ENCODE measurements around the gene KRTAP4-1.
"Not testable (repeated sequence)": the region's sequence is repeated elsewhere in the genome, so short reads cannot be mapped to it uniquely, and the experiment has no call there.

Gene KRTAP4-1

DNA sequence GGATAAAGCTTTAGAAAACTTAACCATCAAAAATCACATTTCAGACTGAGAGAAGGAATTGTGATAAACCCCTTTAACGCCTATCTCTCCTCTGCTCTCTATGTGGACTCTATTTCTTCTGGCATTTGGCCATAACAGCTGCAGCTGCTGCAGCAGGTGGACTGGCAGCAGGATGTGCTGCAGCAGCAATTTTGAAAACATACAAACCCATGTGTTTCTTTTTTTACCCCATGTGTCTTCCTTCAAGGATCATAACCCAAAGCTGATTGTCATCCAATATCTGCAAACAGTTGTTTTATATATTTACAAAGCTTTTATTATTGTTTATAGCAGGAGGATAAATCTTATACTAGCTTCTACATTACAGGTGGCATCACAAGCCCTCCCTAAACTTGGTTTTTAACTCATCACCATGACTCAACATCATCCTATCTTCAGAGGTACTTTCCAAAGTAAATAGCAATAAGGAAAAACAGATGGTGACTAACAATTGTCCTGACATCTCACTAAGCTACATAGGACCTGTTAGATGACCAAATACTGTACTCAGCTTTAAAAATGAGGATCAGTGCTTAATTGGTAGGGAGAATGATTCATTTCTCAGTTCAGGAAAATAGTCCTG lies 27.2 kb upstream of the KRTAP4-1 start:
- Histone ChIP-seq H3K4me3 (no peak overlapping the region), H3K4me2 (peak overlapping the region; percentile 47), H3K4me1 (peaks cover 15% of the 10 kb centered on the region), H3K27me3 (no peaks in the 10 kb centered on the region), H4K20me1 (no peaks in the 10 kb centered on the region), H3K27ac (no peak overlapping the region), H3K9me3 (peaks cover 7% of the 10 kb centered on the region; the same call in 1 of the 2 replicates), H3K9ac (no peak overlapping the region), H3K36me3 (no peaks in the 10 kb centered on the region)
- TF ChIP-seq Cebpa-rat (IDR thresholded peaks at IDR 0.05), result no peak

DNA sequence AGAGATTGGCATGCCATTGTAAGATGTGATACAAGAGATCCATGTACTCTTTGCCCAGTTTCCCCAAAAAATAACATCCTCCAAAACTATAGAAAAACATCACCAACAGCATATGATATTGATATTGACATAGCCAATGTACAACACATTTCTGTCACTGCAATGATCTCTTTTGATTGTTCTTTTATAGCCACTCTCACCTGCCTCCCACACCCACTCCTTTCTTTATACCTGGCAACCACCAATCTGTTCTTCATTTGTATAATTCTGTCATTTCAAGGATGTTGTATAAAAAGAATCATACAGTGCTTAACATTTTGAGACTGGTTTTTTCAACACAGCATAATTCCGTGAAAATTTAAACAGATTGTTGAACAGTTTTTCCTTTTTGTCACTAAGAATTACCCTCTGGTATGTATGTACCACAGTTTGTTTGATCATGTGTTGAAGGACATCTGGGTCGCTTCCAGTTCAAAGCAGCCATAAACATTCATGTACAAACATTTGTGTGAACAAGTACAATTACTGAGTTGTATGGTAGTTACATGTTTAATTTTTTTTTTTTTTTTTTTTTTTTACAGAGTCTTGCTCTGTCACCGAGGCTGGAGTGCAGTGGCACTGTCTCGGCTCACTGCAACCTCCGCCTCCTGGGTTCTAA lies 14.8 kb upstream of the KRTAP4-1 start:
- Histone ChIP-seq H3K27ac (no peak overlapping the region), H3K4me1 (no peaks in the 10 kb centered on the region), H3K4me3 (no peak overlapping the region), H3K36me3 (no peaks in the 10 kb centered on the region), H3K9me3 (no peaks in the 10 kb centered on the region), H3K9ac (no peak overlapping the region), H4K20me1 (no peaks in the 10 kb centered on the region), H3K4me2 (no peak overlapping the region), H3K27me3 (no peaks in the 10 kb centered on the region)
- TF ChIP-seq Cebpa-rat (IDR thresholded peaks at IDR 0.05), result no peak

DNA sequence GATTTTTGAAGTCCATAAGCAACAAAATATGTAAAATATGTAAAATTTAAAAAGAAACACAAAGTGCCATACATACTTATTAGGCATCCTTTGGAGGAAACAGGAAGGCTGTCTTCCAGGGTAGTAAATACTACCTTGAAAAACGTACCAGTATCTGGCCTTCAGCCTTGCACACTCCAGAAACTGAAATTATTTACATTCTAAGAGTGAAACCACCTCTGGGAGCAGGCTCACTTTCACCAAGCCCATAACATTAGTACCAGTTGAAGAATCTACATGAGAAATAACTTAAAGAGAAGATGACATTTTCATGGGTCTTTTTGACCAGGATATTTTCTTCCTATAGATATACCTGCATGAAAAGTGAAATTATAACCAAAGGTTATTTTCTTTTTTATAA lies 11.4 kb upstream of the KRTAP4-1 start:
- TF ChIP-seq Cebpa-rat (IDR thresholded peaks at IDR 0.05), result no peak

DNA sequence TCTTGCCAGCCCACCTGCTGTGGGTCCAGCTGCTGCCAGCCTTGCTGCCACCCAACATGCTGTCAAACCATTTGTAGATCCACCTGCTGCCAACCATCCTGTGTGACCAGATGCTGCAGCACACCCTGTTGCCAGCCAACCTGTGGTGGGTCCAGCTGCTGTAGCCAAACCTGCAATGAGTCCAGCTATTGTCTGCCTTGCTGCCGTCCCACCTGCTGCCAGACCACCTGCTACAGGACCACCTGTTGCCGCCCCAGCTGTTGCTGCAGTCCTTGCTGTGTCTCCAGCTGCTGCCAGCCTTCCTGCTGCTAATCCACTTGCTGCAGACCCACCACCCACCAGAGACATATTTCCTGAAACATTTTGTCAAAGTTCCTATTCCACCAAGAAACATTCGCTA lies 5.6 kb upstream of the KRTAP4-1 start:
- H3K36me3 ChIP-seq, result no peaks in the 10 kb centered on the region
- TF ChIP-seq Cebpa-rat (IDR thresholded peaks at IDR 0.05), result no peak

More for the DNA sequence above, 11.4 kb upstream of the KRTAP4-1 start:
- Histone ChIP-seq H3K4me2 (no peak overlapping the region), H3K36me3 (no peaks in the 10 kb centered on the region), H3K4me3 (no peak overlapping the region), H3K9me3 (no peaks in the 10 kb centered on the region; the same call in 1 of the 2 replicates), H3K4me1 (no peaks in the 10 kb centered on the region), H3K27ac (no peak overlapping the region), H4K20me1 (no peaks in the 10 kb centered on the region), H3K27me3 (no peaks in the 10 kb centered on the region), H3K9ac (no peak overlapping the region)

DNA sequence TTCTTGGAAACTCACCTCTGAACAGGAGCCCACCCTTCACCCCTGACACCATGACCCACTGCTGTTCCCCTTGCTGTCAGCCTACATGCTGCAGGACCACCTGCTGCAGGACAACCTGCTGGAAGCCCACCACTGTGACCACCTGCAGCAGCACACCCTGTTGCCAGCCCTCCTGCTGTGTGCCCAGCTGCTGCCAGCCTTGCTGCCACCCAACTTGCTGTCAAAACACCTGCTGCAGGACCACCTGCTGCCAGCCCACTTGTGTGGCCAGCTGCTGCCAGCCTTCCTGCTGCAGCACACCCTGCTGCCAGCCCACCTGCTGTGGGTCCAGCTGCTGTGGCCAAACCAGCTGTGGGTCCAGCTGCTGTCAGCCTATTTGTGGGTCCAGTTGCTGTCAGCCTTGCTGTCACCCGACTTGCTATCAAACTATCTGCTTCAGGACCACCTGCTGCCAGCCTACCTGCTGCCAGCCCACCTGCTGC lies 5.2 kb upstream of the KRTAP4-1 start, which contains the start of gene KRTAP9-1:
Gene KRTAP9-1, plus strand, starts transcription at position 51 of the 482 bp plus-strand sequence. Its CDS starts 0 bp downstream, at position 51.
- H3K27me3 ChIP-seq, H3K4me1 ChIP-seq, H3K9me3 ChIP-seq, H3K36me3 ChIP-seq, H3K4me2 ChIP-seq, H3K9ac ChIP-seq, H3K27ac ChIP-seq, H4K20me1 ChIP-seq, H3K4me3 ChIP-seq: not testable (repeated sequence)

More for the DNA sequence above, 5.6 kb upstream of the KRTAP4-1 start:
- H3K4me3 ChIP-seq, result no peak overlapping the region
- no peaks in the 10 kb centered on the region for H3K27me3 ChIP-seq
- no peaks in the 10 kb centered on the region; the same call in 1 of the 2 replicates for H3K9me3 ChIP-seq
- no peaks in the 10 kb centered on the region for H3K4me1 ChIP-seq
- no peak overlapping the region for H3K9ac ChIP-seq
- no peak overlapping the region for H3K27ac ChIP-seq
- H3K4me2 ChIP-seq, result no peak overlapping the region
- H4K20me1 ChIP-seq, result no peaks in the 10 kb centered on the region

DNA sequence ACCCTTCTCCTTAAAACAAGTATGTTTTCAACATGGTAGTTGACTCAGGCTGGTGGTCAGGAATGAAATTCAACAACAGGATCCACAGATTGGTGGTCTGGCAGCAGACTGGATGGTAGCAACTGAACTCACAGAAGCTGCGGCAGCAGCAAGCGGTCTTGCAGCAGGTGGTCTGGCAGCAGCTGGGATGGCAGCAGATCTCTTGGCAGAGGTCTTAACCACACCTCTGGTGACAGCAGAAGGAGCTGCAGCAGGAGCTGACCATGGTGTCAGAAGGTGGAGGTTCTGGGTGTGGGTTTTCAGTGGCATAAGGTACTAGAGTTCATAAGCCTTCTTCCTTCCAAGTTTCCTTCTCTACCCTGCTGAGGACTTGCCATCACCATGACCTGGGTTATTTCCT lies 2.2 kb upstream of the KRTAP4-1 start:
- H3K36me3 ChIP-seq, result no peaks in the 10 kb centered on the region
- no peaks in the 10 kb centered on the region for H4K20me1 ChIP-seq

DNA sequence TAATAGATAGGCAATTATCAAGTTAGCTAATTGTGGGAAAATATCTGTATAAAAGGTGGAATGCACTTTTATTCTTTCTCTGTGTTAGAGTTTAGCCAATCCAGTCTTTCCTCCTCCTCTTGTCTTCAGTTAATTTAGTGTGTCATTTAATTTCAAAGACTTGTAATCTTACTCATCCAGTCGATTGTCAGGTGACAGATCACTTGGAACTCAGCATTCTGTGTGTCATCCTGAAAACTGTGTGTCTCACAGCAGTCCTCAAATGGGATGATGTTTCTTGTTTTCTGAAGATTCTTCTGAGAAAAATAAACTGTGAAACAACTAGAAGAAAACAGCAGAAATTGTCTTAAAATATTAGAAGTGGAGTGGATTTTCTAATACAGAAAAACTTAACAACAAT lies 290 bp upstream of the KRTAP4-1 start:
- Histone ChIP-seq H3K4me2 (no peak overlapping the region), H3K27ac (no peak overlapping the region), H3K36me3 (no peaks in the 10 kb centered on the region), H3K4me3 (no peak overlapping the region), H4K20me1 (no peaks in the 10 kb centered on the region), H3K27me3 (no peaks in the 10 kb centered on the region), H3K4me1 (no peaks in the 10 kb centered on the region), H3K9ac (no peak overlapping the region), H3K9me3 (no peaks in the 10 kb centered on the region)
- no peak for TF ChIP-seq Cebpa-rat (IDR thresholded peaks at IDR 0.05)

More for the DNA sequence above, 2.2 kb upstream of the KRTAP4-1 start:
- no peak for TF ChIP-seq Cebpa-rat (IDR thresholded peaks at IDR 0.05)
- Histone ChIP-seq H3K4me1 (no peaks in the 10 kb centered on the region), H3K27me3 (no peaks in the 10 kb centered on the region), H3K4me3 (no peak overlapping the region), H3K27ac (no peak overlapping the region), H3K9ac (no peak overlapping the region), H3K4me2 (no peak overlapping the region), H3K9me3 (no peaks in the 10 kb centered on the region)

DNA sequence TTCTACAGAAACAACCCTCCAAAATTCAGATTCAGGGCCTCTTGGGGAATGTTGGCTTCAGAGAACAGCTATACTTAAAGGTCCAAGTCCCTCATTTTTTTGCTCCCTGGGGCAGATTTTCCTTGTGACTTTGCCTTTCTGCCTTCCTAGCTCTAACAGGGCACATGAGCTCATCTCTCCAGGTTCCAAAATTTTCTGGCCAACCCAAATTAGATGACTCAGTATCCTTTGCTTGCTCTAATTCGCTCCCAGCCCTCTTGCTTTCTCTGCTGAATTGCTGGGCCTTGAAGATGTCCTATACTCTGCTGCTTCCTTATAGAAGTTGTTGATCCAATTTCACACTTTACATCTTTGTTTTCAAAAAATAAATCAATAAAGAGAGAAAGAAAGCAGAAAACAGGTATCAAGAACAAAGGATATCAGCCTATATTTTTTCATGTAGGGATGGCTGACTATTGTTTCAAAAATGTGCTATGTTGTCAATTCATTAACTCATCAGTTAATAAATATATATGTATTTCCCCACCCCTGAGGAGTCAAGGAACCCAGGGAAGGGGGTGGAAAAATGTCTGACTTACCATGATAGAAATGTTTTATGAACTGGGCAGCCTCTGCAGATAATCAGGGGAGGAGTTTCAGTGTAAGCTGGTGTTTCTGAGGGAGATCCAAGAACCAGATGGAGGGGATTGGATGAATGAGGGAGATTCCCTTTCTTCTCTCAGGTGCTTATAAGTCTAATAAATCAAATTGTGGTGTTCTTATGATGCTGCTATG lies 5.7 kb downstream of the KRTAP4-1 start:
- H4K20me1 ChIP-seq, result no peaks in the 10 kb centered on the region
- no peak for TF ChIP-seq Cebpa-rat (IDR thresholded peaks at IDR 0.05)
- H3K4me2 ChIP-seq, result no peak overlapping the region
- H3K27ac ChIP-seq, result no peak overlapping the region
- H3K9me3 ChIP-seq, result no peaks in the 10 kb centered on the region
- no peak overlapping the region for H3K9ac ChIP-seq
- H3K27me3 ChIP-seq, result no peaks in the 10 kb centered on the region
- no peaks in the 10 kb centered on the region for H3K36me3 ChIP-seq
- H3K4me1 ChIP-seq, result peaks cover 28% of the 10 kb centered on the region
- H3K4me3 ChIP-seq, result no peak overlapping the region

DNA sequence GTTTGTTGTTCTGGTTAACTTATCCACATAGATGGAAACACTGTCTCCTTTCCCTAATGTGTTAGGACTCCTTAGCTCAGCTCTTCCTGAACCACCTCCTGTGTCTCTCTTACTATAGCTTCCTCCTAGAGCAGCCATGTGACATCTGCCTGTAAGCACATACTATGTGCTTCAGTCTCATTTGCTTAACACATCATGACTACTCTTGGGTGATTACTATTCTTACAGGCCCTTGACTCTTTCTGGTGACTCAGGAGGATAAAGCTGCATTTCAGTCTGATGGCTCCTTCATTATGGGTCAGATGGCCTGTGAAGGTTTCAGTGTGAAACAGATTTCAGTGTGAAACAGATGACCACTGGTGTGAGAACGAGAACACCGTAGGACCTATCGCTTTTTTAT lies 6.4 kb downstream of the KRTAP4-1 start:
- H3K4me2 ChIP-seq, result no peak overlapping the region
- H3K27ac ChIP-seq, result no peak overlapping the region
- H4K20me1 ChIP-seq, result no peaks in the 10 kb centered on the region
- H3K9me3 ChIP-seq, result no peaks in the 10 kb centered on the region
- H3K4me3 ChIP-seq, result no peak overlapping the region
- H3K36me3 ChIP-seq, result no peaks in the 10 kb centered on the region
- H3K27me3 ChIP-seq, result no peaks in the 10 kb centered on the region
- H3K4me1 ChIP-seq, result peaks cover 28% of the 10 kb centered on the region
- no peak for TF ChIP-seq Cebpa-rat (IDR thresholded peaks at IDR 0.05)
- no peak overlapping the region for H3K9ac ChIP-seq
